K562 (cell line): ENCODE measurements around the gene UGP2. TPM values are rescaled to one million over a fixed set of nuclear protein-coding genes. Genes with fewer than 3 reads are reported as not detected.

Source experiments
- ATF7 ChIP-seq: fragments of 450-650 bp; IDR thresholded peaks from 2 replicates; pipeline ENCODE4 v1.7.1; 2014; ENCODE audit warnings: mild to moderate bottlenecking, moderate library complexity
- CBFA2T3 ChIP-seq: fragments of 450-650 bp; IDR thresholded peaks from 2 replicates; pipeline ENCODE4 v1.6.1; 2017
- CBX1 ChIP-seq: sonication (generic); IDR thresholded peaks from 2 replicates; pipeline ENCODE4 v1.6.1; 2016; ENCODE audit warnings: antibody characterized with exemption, low read depth, mild to moderate bottlenecking
- DDX20 ChIP-seq: fragments of 450-650 bp; IDR thresholded peaks from 2 replicates; pipeline ENCODE4 v1.6.1; 2016; ENCODE audit warnings: missing genetic modification characterization, low read depth, mild to moderate bottlenecking, missing compliant biosample characterization, moderate library complexity
- ETS2 ChIP-seq: IDR thresholded peaks from 2 replicates; pipeline ENCODE4 v1.6.1; 2016; ENCODE audit warnings: borderline replicate concordance, missing genetic modification characterization, mild to moderate bottlenecking, moderate library complexity, missing compliant biosample characterization; ENCODE audit not compliant: poor library complexity, severe bottlenecking
- FOXK1 ChIP-seq: sonication (generic); formaldehyde crosslinking; IDR thresholded peaks from 2 replicates; pipeline ENCODE4 v1.8.0; 2022; ENCODE audit warnings: missing genetic modification reagents, mild to moderate bottlenecking, borderline replicate concordance
- FOXP4 ChIP-seq: sonication (generic); formaldehyde crosslinking; IDR thresholded peaks from 2 replicates; pipeline ENCODE4 v1.8.0; 2022; ENCODE audit warnings: mild to moderate bottlenecking, missing genetic modification reagents, borderline replicate concordance
- HOXB6 ChIP-seq: fragments of 250-450 bp; sonication (Bioruptor Pico); IDR thresholded peaks from 2 replicates; pipeline ENCODE4 v1.5.1; 2022; ENCODE audit warnings: mild to moderate bottlenecking, borderline replicate concordance
- ID3 ChIP-seq, 2 experiments: fragments of 250-450 bp in 1 of 2; fragments of 450-650 bp in 1 of 2; sonication (Bioruptor Pico) in 1 of 2; IDR thresholded peaks; 2 replicates each; pipeline versions ENCODE4 v1.6.1 to v1.8.0; 2016 to 2021; ENCODE audit warnings: mild to moderate bottlenecking in 2 of 2, moderate library complexity in 2 of 2, missing compliant biosample characterization in 1 of 2, missing genetic modification characterization in 1 of 2
- MCM7 ChIP-seq, 2 experiments: fragments of 450-650 bp; IDR thresholded peaks; 2 replicates each; pipeline ENCODE4 v1.6.1; 2016 to 2018
- NFE2 ChIP-seq: IDR thresholded peaks from 2 replicates; pipeline ENCODE4 v1.6.1; 2014; ENCODE audit warnings: antibody characterized with exemption, low read depth
- NFIC ChIP-seq: fragments of 450-650 bp; IDR thresholded peaks from 2 replicates; pipeline ENCODE4 v1.6.1; 2017; ENCODE audit warnings: mild to moderate bottlenecking, inconsistent platforms
- SMAD2 ChIP-seq: fragments of 150-350 bp; IDR thresholded peaks from 2 replicates; pipeline ENCODE4 v1.6.1; 2014; ENCODE audit warnings: low read depth, mild to moderate bottlenecking, low read length
- SMAD3 ChIP-seq: fragments of 450-650 bp; formaldehyde crosslinking; conservative IDR thresholded peaks from 2 replicates; pipeline ENCODE4 v1.4.0; 2020; ENCODE audit warnings: mild to moderate bottlenecking
- SOX6 ChIP-seq: fragments of 450-650 bp; IDR thresholded peaks from 2 replicates; pipeline ENCODE4 v1.6.1; 2014; ENCODE audit warnings: mild to moderate bottlenecking
- SRSF9 ChIP-seq: fragments of 200-400 bp; formaldehyde crosslinking; IDR thresholded peaks from 2 replicates; pipeline ENCODE4 v1.6.1; 2017; ENCODE audit warnings: low read depth, low read length, borderline replicate concordance
- TAF1 ChIP-seq: IDR thresholded peaks from 2 replicates; pipeline ENCODE4 v1.6.1; 2011; ENCODE audit warnings: mild to moderate bottlenecking, low read length, moderate library complexity; ENCODE audit not compliant: insufficient read depth, control insufficient read depth, severe bottlenecking; ENCODE audit errors: extremely low read depth
- TGIF2 ChIP-seq: sonication (generic); formaldehyde crosslinking; IDR thresholded peaks from 2 replicates; pipeline ENCODE4 v1.8.1; 2022; ENCODE audit warnings: mild to moderate bottlenecking, missing genetic modification reagents, moderate library complexity
- WHSC1 ChIP-seq: IDR thresholded peaks from one replicate; pipeline ENCODE4 v1.6.1; 2012; ENCODE audit warnings: low read length, control low read depth, inconsistent platforms
- ZFX ChIP-seq: sonication (generic); formaldehyde crosslinking; IDR thresholded peaks from 2 replicates; pipeline ENCODE4 v1.8.0; 2022; ENCODE audit warnings: mild to moderate bottlenecking, missing genetic modification reagents, moderate library complexity
- ZKSCAN1 ChIP-seq: fragments of 150-350 bp; IDR thresholded peaks from 2 replicates; pipeline ENCODE4 v1.6.1; 2016; ENCODE audit warnings: low read depth, low read length
- polyA plus RNA-seq, 8 experiments: library from polyadenylated mRNA; depleted of rRNA in 4 of 8; stranded (reverse) in 5 of 8; unstranded in 3 of 8; fragments of >200 nt; fragmentation: Nextera tagmentation in 2 of 8; fragmentation: Illumina TruSeq in 1 of 8; extraction: Ambion mirVana in 2 of 8; extraction: Trizol in 1 of 8; gene quantifications; 2 replicates each; pipeline versions ENCODE4 v1.2.1 to v1.2.3, GENCODE V29; 2011 to 2014; ENCODE audit warnings: inconsistent platforms in 1 of 8, missing spikeins in 1 of 8
- total RNA-seq, 7 experiments: library from RNA; depleted of rRNA in 6 of 7; stranded (reverse); fragments of >200 nt in 6 of 7; fragmentation: Illumina TruSeq in 2 of 7; extraction: Trizol in 2 of 7; gene quantifications; 2 replicates each; pipeline versions ENCODE4 v1.2.1 to v1.2.3, GENCODE V29; 2011 to 2021; ENCODE audit warnings: low replicate concordance in 1 of 7
- TF ChIP-seq, protein P1 (sequence below): fragments of 250-450 bp; sonication (Bioruptor Pico); IDR thresholded peaks from 2 replicates; pipeline ENCODE4 v1.5.0; 2022; ENCODE audit warnings: mild to moderate bottlenecking
- TF ChIP-seq, protein P2 (sequence below): fragments of 450-650 bp; formaldehyde crosslinking; IDR thresholded peaks from 2 replicates; pipeline ENCODE4 v1.4.0; 2020; ENCODE audit warnings: mild to moderate bottlenecking, moderate library complexity

Gene UGP2
- total and polyA plus RNA-seq, 9 of the 15 experiments (the other 6 are each of a cell fraction or from before 2014, with no cell fraction given), result 25.2 to 69.3 (median 58.9) TPM

DNA sequence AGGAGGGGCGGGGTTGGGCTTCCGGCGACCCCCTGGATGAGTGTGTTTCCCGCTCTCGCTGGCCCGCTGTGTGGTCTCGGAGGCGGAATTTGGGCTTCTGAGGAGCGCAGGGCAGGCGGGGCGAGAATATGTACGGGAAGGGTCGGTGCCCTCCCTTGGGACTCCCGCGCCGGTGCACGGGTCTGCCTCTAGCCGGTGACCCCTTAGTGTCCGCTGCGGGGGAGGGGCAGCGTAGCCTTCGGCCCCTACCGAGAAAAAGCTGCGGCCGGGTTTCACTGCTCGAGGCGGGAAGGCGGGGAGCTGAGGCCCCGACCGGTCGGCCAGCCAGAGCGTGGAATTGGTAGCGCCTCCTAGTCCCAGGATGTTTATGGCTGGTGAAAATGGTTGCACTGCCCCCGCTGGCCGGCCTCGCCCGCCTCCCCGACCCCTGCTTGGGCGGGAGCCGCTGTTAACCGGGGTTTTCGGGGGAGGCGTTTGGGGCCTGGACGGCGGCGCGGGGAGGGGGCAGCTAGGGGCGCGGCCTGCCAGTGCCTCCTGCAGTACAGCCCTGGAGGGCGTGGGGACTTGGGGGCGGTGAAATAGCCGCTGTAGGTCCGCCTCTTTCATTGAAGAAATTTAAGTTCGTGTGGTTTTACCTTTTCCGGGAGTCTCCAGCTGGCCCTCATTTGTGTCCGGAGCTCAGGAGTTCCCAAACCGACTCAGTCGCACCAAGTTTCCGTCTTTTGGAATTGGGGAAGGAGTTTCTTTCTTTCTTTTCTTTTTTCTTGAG is at the start of gene UGP2 (continued):
- no peak for TF ChIP-seq TGIF2 (CRISPR knock-in tag)
- peak; percentile 61; the same call in 1 of the 2 replicates for TF ChIP-seq CBX1
- TF ChIP-seq SMAD2, result no peak
- TF ChIP-seq NFIC, result peak; percentile 21; the same call in 1 of the 2 replicates
- TF ChIP-seq, protein P1, sequence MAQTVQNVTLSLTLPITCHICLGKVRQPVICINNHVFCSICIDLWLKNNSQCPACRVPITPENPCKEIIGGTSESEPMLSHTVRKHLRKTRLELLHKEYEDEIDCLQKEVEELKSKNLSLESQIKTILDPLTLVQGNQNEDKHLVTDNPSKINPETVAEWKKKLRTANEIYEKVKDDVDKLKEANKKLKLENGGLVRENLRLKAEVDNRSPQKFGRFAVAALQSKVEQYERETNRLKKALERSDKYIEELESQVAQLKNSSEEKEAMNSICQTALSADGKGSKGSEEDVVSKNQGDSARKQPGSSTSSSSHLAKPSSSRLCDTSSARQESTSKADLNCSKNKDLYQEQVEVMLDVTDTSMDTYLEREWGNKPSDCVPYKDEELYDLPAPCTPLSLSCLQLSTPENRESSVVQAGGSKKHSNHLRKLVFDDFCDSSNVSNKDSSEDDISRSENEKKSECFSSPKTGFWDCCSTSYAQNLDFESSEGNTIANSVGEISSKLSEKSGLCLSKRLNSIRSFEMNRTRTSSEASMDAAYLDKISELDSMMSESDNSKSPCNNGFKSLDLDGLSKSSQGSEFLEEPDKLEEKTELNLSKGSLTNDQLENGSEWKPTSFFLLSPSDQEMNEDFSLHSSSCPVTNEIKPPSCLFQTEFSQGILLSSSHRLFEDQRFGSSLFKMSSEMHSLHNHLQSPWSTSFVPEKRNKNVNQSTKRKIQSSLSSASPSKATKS (CRISPR knock-in tag), result no peak
- TF ChIP-seq, protein P2, sequence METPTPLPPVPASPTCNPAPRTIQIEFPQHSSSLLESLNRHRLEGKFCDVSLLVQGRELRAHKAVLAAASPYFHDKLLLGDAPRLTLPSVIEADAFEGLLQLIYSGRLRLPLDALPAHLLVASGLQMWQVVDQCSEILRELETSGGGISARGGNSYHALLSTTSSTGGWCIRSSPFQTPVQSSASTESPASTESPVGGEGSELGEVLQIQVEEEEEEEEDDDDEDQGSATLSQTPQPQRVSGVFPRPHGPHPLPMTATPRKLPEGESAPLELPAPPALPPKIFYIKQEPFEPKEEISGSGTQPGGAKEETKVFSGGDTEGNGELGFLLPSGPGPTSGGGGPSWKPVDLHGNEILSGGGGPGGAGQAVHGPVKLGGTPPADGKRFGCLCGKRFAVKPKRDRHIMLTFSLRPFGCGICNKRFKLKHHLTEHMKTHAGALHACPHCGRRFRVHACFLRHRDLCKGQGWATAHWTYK (CRISPR knock-in tag), result 0 out of 2 replicates have a peak, but pooled peaks have one; percentile 36
- TF ChIP-seq SMAD3, result no peak
- no peak for TF ChIP-seq ATF7
- TF ChIP-seq SRSF9, result no peak
- TF ChIP-seq MCM7 (IDR thresholded peaks at IDR 0.05), result no peak
- TF ChIP-seq NFE2, result no peak
- peak; percentile 95 for TF ChIP-seq ZFX
- no peak for TF ChIP-seq HOXB6 (CRISPR knock-in tag)
- no peak for TF ChIP-seq DDX20 (tag)
- TF ChIP-seq SOX6, result no peak
- TF ChIP-seq TAF1, result peak; percentile 71
- no peak for TF ChIP-seq WHSC1
- TF ChIP-seq ZKSCAN1, result peak; percentile 57
- 0 out of 2 replicates have a peak, but pooled peaks have one; percentile 0 for TF ChIP-seq CBFA2T3
- TF ChIP-seq FOXK1, result 0 out of 2 replicates have a peak, but pooled peaks have one; percentile 63
- TF ChIP-seq FOXP4 (CRISPR knock-in tag), result no peak
- no peak for TF ChIP-seq ID3 (CRISPR knock-in tag; IDR thresholded peaks at IDR 0.05)
- TF ChIP-seq ID3 (tag; IDR thresholded peaks at IDR 0.05), result no peak; the same call in 1 of the 2 replicates
- no peak for TF ChIP-seq ETS2 (tag)
